GM12878 (cell line): Measurements from ENCODE around the gene TANC1. TPM values are rescaled to one million over a fixed set of nuclear protein-coding genes. Genes with fewer than 3 reads are reported as not detected.
A peak's percentile ranks its signal among the peaks of the same experiment; 100 is the strongest.

Experiments
- ATAC-seq: fragments of 200-7000 bp; cut with Tn5 transposase; 3 replicates; pipeline ENCODE4 v1.9.1; 2020; ENCODE audit warnings: mild to moderate bottlenecking, moderate library complexity
- BruUV-seq: library from RNA; stranded (reverse); fragments of 400-500 nt; replicated peaks from 2 replicates; lab custom pipeline; 2021; lab: Mats Ljungman, UMichigan
- CTCF ChIA-PET: fragments of 300-600 bp; sonication (Branson Sonifier 250); formaldehyde crosslinking; extraction: SDS; loops from one replicate; lab custom pipeline; 2021; ENCODE audit warnings: inconsistent platforms; lab: Yijun Ruan, JAX
- POLR2A ChIA-PET: fragments of 350-600 bp; formaldehyde crosslinking; extraction: SDS; loops from one replicate; lab custom pipeline; 2021; ENCODE audit warnings: inconsistent platforms; lab: Charles Lee
- RAD21 ChIA-PET: fragments of 300-600 bp; sonication (Branson Sonifier 250); formaldehyde crosslinking; loops from one replicate; lab custom pipeline; 2023; ENCODE audit warnings: antibody characterized with exemption; ENCODE audit not compliant: unreplicated experiment; lab: Charles Lee
- SMC1A ChIA-PET: fragments of 300-600 bp; sonication (Branson Sonifier 250); formaldehyde crosslinking; loops from one replicate; lab custom pipeline; 2023; ENCODE audit not compliant: unreplicated experiment, uncharacterized antibody; lab: Charles Lee
- DNase-seq: peaks from one replicate; pipeline ENCODE4 v3.0.0-alpha.2; 2011; ENCODE audit warnings: low read depth, low spot score
- FAIRE-seq: peaks from 3 replicates; lab custom pipeline; 2011; peaks lifted over from hg19 to GRCh38; lab: Jason Lieb, UNC
- H2AFZ ChIP-seq: 2 replicates; pipeline ENCODE4 v1.6.0; 2011; ENCODE audit warnings: low read depth, low read length, control low read depth; ENCODE audit not compliant: control insufficient read depth
- H3K27ac ChIP-seq: 2 replicates; pipeline ENCODE4 v1.5.1; 2011; ENCODE audit warnings: control low read depth; ENCODE audit not compliant: control insufficient read depth, insufficient read depth
- H3K27me3 ChIP-seq, 2 experiments: replicated peaks in 1 of 2; 2 replicates each; pipeline versions ENCODE4 v1.6.0 to v1.6.1; 2011; ENCODE audit warnings: low read length in 1 of 2; ENCODE audit not compliant: control insufficient read depth in 2 of 2, insufficient read depth in 2 of 2
- H3K36me3 ChIP-seq, 2 experiments: 2 replicates each; pipeline ENCODE4 v1.5.1; 2011; ENCODE audit warnings: low read length in 1 of 2; ENCODE audit not compliant: control insufficient read depth in 2 of 2, insufficient read depth in 2 of 2
- H3K4me1 ChIP-seq: 2 replicates; pipeline ENCODE4 v1.6.1; 2011; ENCODE audit warnings: mild to moderate bottlenecking, low read length, moderate library complexity, mixed read lengths; ENCODE audit not compliant: control insufficient read depth, insufficient read depth
- H3K4me2 ChIP-seq: 2 replicates; pipeline ENCODE4 v1.6.0; 2011; ENCODE audit warnings: control low read depth; ENCODE audit not compliant: control insufficient read depth, insufficient read depth
- H3K4me3 ChIP-seq: fragments of 200-600 bp; sonication (generic); 2 replicates; pipeline ENCODE4 v1.5.1; 2016
- H3K79me2 ChIP-seq: 2 replicates; pipeline ENCODE4 v1.6.0; 2011; ENCODE audit warnings: low read length; ENCODE audit not compliant: control insufficient read depth, insufficient read depth
- H3K9ac ChIP-seq: 2 replicates; pipeline ENCODE4 v1.8.0; 2011; ENCODE audit warnings: low read length, control low read depth, mixed read lengths; ENCODE audit not compliant: control insufficient read depth, insufficient read depth
- H3K9me3 ChIP-seq: replicated peaks from 3 replicates; pipeline ENCODE4 v1.5.1; 2011; ENCODE audit warnings: mild to moderate bottlenecking, low read length; ENCODE audit not compliant: control insufficient read depth, insufficient read depth
- H4K20me1 ChIP-seq: 2 replicates; pipeline ENCODE4 v1.6.0; 2011; ENCODE audit not compliant: control insufficient read depth, insufficient read depth
- CHD1 ChIP-seq: IDR thresholded peaks from 2 replicates; pipeline ENCODE4 v1.6.1; 2012; ENCODE audit warnings: low read depth, low read length, improper control_type of control experiment
- E2F4 ChIP-seq: IDR thresholded peaks from 2 replicates; pipeline ENCODE4 v1.6.1; 2012; ENCODE audit warnings: low read depth, low read length, improper control_type of control experiment
- EP300 ChIP-seq, 2 experiments: fragments of 150-350 bp in 1 of 2; IDR thresholded peaks; 2 replicates each; pipeline ENCODE4 v1.6.1; 2011 to 2012; ENCODE audit warnings: low read depth in 2 of 2, low read length in 2 of 2, borderline replicate concordance in 1 of 2, improper control_type of control experiment in 1 of 2, inconsistent platforms in 1 of 2; ENCODE audit not compliant: control insufficient read depth in 1 of 2
- IRF3 ChIP-seq: fragments of 450-650 bp; IDR thresholded peaks from 2 replicates; pipeline ENCODE4 v1.6.1; 2014; ENCODE audit warnings: mild to moderate bottlenecking
- JUNB ChIP-seq: IDR thresholded peaks from 2 replicates; pipeline ENCODE4 v1.6.1; 2016; ENCODE audit warnings: antibody characterized with exemption, mild to moderate bottlenecking
- KAT2A ChIP-seq: conservative IDR thresholded peaks from 2 replicates; pipeline ENCODE4 v1.6.1; 2011; ENCODE audit warnings: low read depth, low read length; ENCODE audit not compliant: control insufficient read depth
- LARP7 ChIP-seq: fragments of 450-650 bp; IDR thresholded peaks from 2 replicates; pipeline ENCODE4 v1.6.1; 2017; ENCODE audit warnings: mild to moderate bottlenecking
- NFYB ChIP-seq: IDR thresholded peaks from 2 replicates; pipeline ENCODE4 v1.6.1; 2011; ENCODE audit warnings: low read depth, mild to moderate bottlenecking, low read length, improper control_type of control experiment, moderate library complexity; ENCODE audit not compliant: insufficient read depth
- NKRF ChIP-seq: fragments of 450-650 bp; conservative IDR thresholded peaks from 2 replicates; pipeline ENCODE4 v1.6.1; 2017; ENCODE audit warnings: mild to moderate bottlenecking, moderate library complexity
- PAX8 ChIP-seq: fragments of 450-650 bp; IDR thresholded peaks from 2 replicates; pipeline ENCODE4 v1.6.1; 2017; ENCODE audit warnings: mild to moderate bottlenecking, moderate library complexity
- STAT1 ChIP-seq: fragments of 450-650 bp; conservative IDR thresholded peaks from 2 replicates; pipeline ENCODE4 v1.6.1; 2014; ENCODE audit warnings: antibody characterized with exemption, mild to moderate bottlenecking
- YBX1 ChIP-seq: fragments of 450-650 bp; IDR thresholded peaks from 2 replicates; pipeline ENCODE4 v1.6.1; 2016; ENCODE audit warnings: antibody characterized with exemption
- ZBTB4 ChIP-seq: fragments of 450-650 bp; formaldehyde crosslinking; IDR thresholded peaks from 2 replicates; pipeline ENCODE4 v1.4.0; 2022; ENCODE audit warnings: mild to moderate bottlenecking, moderate library complexity
- WGBS: methylation state at CpG from one replicate; pipeline ENCODE4 v1.1.6; 2016; ENCODE audit warnings: low lambda C conversion rate; ENCODE audit not compliant: insufficient replicate concordance, insufficient coverage; ENCODE audit errors: missing lambda C conversion rate; 5-methylcytosine and 5-hydroxymethylcytosine counted together
- in situ Hi-C: fragments of 300-500 bp; cut with MboI; formaldehyde crosslinking; loops from 9 replicates; pipeline ENCODE4 v1.14.3; 2018; ENCODE audit warnings: mixed read lengths
- intact Hi-C: fragments of 100-400 bp; cut with micrococcal nuclease; formaldehyde crosslinking; loops from one replicate; pipeline ENCODE4 v1.14.2; 2022; ENCODE audit not compliant: unreplicated experiment
- polyA plus RNA-seq, 11 experiments: library from polyadenylated mRNA; depleted of rRNA in 4 of 11; unstranded in 6 of 11; stranded (reverse) in 5 of 11; fragments of >200 nt; fragmentation: Nextera tagmentation in 4 of 11; fragmentation: Illumina TruSeq in 1 of 11; extraction: Ambion mirVana in 4 of 11; extraction: Trizol in 1 of 11; gene quantifications; 1 replicate in 1 of 11; 2 replicates in 10 of 11; pipeline versions ENCODE4 v1.2.1 to v1.2.3, GENCODE V29; 2011 to 2016; ENCODE audit warnings: inconsistent platforms in 2 of 11, missing spikeins in 2 of 11, low read depth in 1 of 11
- total RNA-seq, 4 experiments: library from RNA; depleted of rRNA in 3 of 4; stranded (reverse); fragments of >200 nt in 3 of 4; fragmentation: Illumina TruSeq in 1 of 4; extraction: Trizol in 1 of 4; gene quantifications; 2 replicates each; pipeline versions ENCODE4 v1.2.1 to v1.2.3, GENCODE V29; 2013 to 2021

Gene TANC1
- total and polyA plus RNA-seq, 10 of the 15 experiments (the other 5 are each of a cell fraction or from before 2014, with no cell fraction given) = 0.05 to 5.0 (median 0.34) TPM

GRCh38 chr2:159064446-159065301, 96.2 kb downstream of the TANC1 start:
- Histone ChIP-seq H3K36me3 (no peaks in the 10 kb centered on the region), H2AFZ (no peak overlapping the region), H3K9ac (no peak overlapping the region), H3K4me2 (no peak overlapping the region), H4K20me1 (no peaks in the 10 kb centered on the region), H3K4me1 (no peaks in the 10 kb centered on the region), H3K79me2 (no peaks in the 10 kb centered on the region), H3K4me3 (no peak overlapping the region), H3K27ac (no peak overlapping the region), H3K9me3 (no peaks in the 10 kb centered on the region), H3K27me3 (no peaks in the 10 kb centered on the region)
- no TSS peak for BruUV-seq
- in situ Hi-C loops (no loop called here), intact Hi-C loops (no loop called here)
- 62% methylated on average over 5 of the region's 5 CpGs for WGBS
- ChIA-PET POLR2A (no interaction called here), SMC1A (no interaction called here), CTCF (interaction anchor here (1.0 kb wide), 1 partner anchor 54 kb away, joined by 5 read pairs; no protein-coding TSS in a partner anchor), RAD21 (no interaction called here)
- DNase-seq = no peak
- peak; percentile 20; the same call in 2 of the 3 replicates for ATAC-seq
- no peak for FAIRE-seq
- no peak for TF ChIP-seq EP300 (IDR thresholded peaks at IDR 0.05; ENCODE audit: borderline replicate concordance in 1 of 2, control insufficient read depth in 1 of 2, low read depth in 2 of 2, low read length in 2 of 2)
- no peak for TF ChIP-seq PAX8
- no peak for TF ChIP-seq YBX1
- TF ChIP-seq CHD1 = no peak
- no peak for TF ChIP-seq NKRF
- TF ChIP-seq E2F4 = no peak
- TF ChIP-seq STAT1 = no peak
- no peak for TF ChIP-seq NFYB
- TF ChIP-seq KAT2A = no peak
- TF ChIP-seq ZBTB4 = no peak
- no peak for TF ChIP-seq IRF3
- TF ChIP-seq JUNB = no peak
- TF ChIP-seq LARP7 = no peak
